HL-60/S4 treated with retinoic acid at 250 ng/mL for 4 days and 3 days (cell line): ENCODE measurements around the gene MPP1.
"Not testable (repeated sequence)": the region's sequence is repeated elsewhere in the genome, so short reads cannot be mapped to it uniquely, and the experiment has no call there.

ENCODE experiments used
- in situ Hi-C: fragments of 300-500 bp; cut with MboI; formaldehyde crosslinking; loops from 2 replicates; pipeline ENCODE4 v1.7.0; 2022; ENCODE audit warnings: low sequenced_read_pairs

MPP1 gene

GRCh38 chrX:154804957-154805695, at the start of gene MPP1:
TSS of gene MPP1 (minus strand) at chrX:154805485. CDS start at chrX:154805373, 112 bp downstream.
- in situ Hi-C loops, result no loop called here

DNA sequence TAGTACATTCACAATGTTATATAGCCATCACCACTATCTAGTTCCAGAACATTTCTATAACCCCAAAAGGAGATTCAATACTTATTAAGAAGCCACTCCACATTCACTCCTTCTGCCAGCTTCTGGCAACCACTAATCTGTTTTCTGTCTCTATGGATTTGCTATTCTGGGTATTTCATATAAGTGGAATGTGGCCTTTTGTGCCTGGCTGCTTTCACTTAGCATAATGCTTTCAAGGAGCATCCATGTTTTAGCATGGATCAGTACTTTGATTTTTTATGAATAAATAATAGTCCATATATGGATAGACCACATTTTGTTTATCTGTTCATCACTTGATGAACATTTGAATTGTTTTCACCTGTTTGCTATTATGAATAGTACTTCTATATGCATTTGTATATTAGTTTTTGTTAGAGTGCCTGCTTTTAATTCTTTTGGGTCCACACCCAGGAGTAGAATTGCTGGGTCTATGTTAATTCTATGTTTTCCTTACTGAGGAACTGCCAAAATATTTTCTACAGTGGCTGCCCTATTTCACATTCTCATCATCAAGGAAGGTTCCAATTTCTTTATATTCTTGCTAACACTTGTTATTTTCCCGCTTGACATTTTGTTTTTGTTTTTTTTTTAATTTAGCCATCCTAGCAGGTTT, 45.8 kb upstream of the MPP1 start:
- in situ Hi-C loops, result no loop called here

- in situ Hi-C loops, result no loop called here
Observed at GRCh38 chrX:154840856-154841255, 35.6 kb upstream of the MPP1 start.

DNA sequence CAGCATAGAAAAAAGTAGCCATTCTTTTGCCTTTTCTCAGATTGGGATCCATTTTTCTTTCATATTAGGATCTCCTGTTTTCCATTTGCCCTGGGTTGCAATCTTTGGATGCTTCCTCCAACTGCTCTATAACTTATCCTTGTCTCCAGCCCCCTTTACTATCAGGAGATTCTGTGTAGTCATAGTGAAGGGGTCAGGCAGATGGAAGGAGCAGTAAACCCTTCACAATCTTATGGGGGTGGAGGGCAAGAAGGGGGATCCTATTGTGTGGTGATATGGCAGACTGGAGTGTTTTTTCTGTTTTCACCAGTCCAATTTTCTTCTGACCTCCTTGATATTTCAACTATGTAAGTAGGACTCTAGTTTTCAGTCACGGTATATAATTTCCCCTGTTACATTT, 30.9 kb upstream of the MPP1 start:
- in situ Hi-C loops, result loop anchor here (10.0 kb wide), 1 partner anchor 81 kb away; the partner anchor contains the start of gene GAB3

- in situ Hi-C loops, result loop anchor here (10.0 kb wide), 1 partner anchor 80 kb away; the partner anchor contains the start of gene GAB3
Observed at GRCh38 chrX:154834562-154834961, 29.3 kb upstream of the MPP1 start, which contains the start of gene SMIM9. TSS of gene SMIM9 (minus strand) at chrX:154834662. CDS start at chrX:154830856, 3,806 bp downstream.

DNA sequence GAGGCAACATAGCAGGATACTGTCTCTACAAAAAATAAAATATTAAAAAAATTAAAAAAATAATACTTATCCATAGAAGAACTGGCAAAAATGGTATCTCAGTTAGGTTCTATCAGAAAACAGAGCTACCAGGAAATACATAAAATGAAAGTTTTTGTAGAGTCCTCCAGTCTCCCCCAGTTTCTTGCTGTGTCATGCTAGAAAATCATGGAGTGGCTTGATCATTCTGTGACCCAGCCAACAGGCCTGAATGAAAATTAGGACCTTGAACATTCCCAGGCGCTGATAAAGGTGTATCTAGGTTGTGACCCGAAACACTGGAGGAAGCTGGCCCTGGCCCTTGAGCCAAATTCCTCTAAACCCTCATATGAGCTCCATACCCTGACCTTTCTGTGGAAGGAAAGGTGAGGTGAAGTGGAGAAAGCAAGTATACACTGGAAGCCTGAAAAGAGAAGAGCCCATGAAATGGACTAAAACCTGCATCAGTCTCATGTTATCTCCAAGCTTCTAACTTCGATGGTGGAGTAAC, 28.5 kb upstream of the MPP1 start:
- in situ Hi-C loops, result loop anchor here (10.0 kb wide), 1 partner anchor 79 kb away; the partner anchor contains the start of gene GAB3

GRCh38 chrX:154829926-154830442, 24.7 kb upstream of the MPP1 start:
- in situ Hi-C loops, result loop anchor here (10.0 kb wide), 1 partner anchor 75 kb away; the partner anchor contains the start of gene GAB3

DNA sequence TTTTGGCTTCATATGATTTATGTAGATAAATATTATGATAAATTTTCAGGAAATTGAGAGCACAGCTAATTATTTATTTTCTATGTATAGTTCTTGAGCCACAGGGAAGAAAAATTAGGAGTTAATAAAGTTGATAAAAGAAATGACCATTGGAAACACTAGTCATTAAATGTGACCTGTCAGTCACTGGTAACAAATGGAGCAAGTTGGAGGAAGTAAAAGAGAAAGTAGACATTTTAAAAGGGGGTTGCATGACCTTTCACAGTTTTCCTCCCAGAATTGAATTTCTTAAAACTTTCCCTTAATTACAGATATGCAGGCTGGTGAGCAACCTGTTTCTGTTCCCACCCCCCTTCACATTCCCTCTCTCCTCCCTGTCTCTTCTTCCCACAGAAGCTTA, 23.8 kb upstream of the MPP1 start:
- in situ Hi-C loops, result no loop called here

- in situ Hi-C loops, result no loop called here
Observed at GRCh38 chrX:154828016-154828408, 22.7 kb upstream of the MPP1 start.

DNA sequence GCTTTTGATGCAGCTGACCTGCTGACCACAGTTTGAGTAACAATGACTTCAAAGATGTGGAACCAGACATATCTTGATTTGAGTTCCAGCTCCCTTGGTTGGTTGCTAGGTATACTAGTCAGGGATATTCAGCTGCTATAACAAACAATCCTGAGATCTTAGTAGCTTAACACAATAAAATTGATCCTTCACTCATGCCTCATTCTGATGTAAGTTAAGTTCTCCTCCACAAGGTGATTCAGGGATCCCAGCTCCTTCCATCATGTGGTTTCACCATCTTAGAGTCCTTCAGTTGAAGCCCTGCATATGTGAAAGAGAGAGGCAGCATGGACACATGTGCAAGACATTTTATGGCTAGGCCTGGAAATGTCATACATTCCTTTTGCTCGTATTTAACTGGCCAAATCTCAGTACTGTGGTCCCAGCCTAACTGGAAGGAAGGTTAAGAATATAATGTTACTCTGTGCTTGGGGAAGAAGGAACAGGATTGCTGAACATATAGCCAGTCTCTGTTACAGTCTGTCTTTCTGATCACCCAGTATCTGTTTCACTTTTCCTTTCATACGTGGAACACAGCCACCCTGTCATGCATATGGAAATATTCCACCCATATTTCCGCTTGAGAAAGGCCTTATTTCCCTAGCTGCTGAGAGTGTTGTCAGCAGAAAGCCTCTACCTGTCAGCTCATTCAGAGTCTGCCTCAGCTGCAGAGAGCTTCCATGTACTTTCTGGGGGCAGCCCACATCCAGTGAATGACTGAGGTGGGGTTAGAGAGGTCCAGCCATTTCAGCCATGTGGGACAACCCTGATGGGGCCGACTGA, 22.1 kb upstream of the MPP1 start:
- in situ Hi-C loops, result no loop called here

GRCh38 chrX:154825586-154825985, 20.3 kb upstream of the MPP1 start:
- in situ Hi-C loops, result not testable (repeated sequence)

DNA sequence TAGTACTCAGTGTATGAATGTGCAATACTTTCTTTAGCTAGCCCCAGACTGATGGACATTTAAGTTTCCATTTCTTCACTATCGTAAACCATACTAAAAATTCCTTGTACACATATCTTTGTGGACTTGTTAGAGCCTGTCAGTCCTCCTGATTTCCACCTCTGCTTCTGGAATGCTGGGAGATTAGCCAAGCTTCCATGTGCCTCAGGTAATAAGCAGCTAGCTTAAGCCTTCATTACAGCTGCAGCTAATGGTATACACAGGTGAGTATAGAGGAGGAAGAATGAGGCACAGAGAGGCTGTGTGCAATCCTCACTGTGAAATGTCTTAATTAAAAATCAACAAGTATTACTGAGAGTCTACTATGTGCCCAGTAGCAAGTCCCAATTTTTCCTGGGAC, 19.4 kb upstream of the MPP1 start:
- in situ Hi-C loops, result no loop called here

GRCh38 chrX:154822029-154822428, 16.7 kb upstream of the MPP1 start:
- in situ Hi-C loops, result no loop called here

DNA sequence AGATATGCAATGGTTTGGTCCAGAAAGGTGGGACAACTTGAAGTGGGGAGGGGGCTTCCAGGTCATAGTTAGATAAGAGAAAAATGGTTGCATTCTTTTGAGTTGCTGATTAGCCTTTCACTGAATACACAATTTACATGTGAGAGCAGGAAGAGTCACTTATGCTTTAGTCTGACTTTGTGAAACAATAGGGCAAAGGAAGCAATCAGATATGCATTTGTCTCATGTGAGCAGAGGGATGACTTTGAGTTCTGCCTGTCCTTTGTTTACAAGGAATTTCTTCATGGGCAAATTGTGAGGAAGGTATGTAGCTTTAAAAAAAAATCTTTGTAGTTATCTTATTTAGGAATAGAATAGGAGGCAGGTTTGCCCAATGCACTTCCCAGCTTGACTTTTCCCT, 16.2 kb upstream of the MPP1 start:
- in situ Hi-C loops, result no loop called here

GRCh38 chrX:154819771-154820341, 14.6 kb upstream of the MPP1 start:
- in situ Hi-C loops, result no loop called here

- in situ Hi-C loops, result no loop called here
Observed at GRCh38 chrX:154818916-154819770, 13.9 kb upstream of the MPP1 start.

- in situ Hi-C loops, result not testable (repeated sequence)
Observed at GRCh38 chrX:154817048-154817618, 11.8 kb upstream of the MPP1 start.

- in situ Hi-C loops, result not testable (repeated sequence)
Observed at GRCh38 chrX:154816326-154816898, 11.1 kb upstream of the MPP1 start.
